AML-193 (cell line): Measurements from ENCODE around the gene MCUB.
"Not testable (repeated sequence)": the region's sequence is repeated elsewhere in the genome, so short reads cannot be mapped to it uniquely, and the experiment has no call there.

Source experiments
- DNase-seq, 2 experiments: peaks; one replicate each; lab custom pipeline; 2025; lab: John Stamatoyannopoulos, UW

The MCUB gene

GRCh38 chr4:109629775-109630174 lies 69.7 kb downstream of the MCUB start:
- no peak for DNase-seq

DNA sequence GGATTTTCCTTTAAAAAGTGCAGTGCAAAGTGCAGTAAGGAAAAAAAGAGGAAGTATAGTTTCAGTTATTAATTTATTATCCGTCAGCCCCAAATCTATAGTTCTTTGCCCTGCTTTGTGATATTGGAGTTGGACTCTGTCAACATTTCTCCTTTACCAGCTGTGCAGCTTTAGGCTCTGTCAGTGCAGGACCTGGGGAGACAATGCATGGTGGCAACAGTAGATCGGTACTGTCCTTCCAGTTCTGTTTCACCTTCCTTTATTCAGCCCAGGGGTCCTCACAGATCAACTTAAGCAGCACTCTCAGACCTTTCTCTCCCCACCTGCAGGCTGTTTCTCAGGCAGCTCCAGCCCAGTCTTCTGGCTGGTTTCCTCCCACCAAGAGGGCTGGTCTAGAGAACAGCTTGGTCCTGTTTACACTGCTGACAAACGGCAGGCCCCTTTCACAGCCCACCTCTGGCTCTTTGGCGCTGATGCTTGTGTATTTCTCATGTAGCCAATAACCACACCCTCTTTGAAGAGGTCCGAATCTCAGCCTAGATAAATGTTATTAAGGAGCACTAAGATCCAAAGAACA lies 71.6 kb downstream of the MCUB start:
- no peak for DNase-seq

- no peak for DNase-seq
Observed at GRCh38 chr4:109640644-109641043, 80.6 kb downstream of the MCUB start.

- no peak for DNase-seq
Observed at GRCh38 chr4:109645874-109646710, 86.0 kb downstream of the MCUB start.

GRCh38 chr4:109648266-109648996 lies 88.4 kb downstream of the MCUB start:
- no peak for DNase-seq

DNA sequence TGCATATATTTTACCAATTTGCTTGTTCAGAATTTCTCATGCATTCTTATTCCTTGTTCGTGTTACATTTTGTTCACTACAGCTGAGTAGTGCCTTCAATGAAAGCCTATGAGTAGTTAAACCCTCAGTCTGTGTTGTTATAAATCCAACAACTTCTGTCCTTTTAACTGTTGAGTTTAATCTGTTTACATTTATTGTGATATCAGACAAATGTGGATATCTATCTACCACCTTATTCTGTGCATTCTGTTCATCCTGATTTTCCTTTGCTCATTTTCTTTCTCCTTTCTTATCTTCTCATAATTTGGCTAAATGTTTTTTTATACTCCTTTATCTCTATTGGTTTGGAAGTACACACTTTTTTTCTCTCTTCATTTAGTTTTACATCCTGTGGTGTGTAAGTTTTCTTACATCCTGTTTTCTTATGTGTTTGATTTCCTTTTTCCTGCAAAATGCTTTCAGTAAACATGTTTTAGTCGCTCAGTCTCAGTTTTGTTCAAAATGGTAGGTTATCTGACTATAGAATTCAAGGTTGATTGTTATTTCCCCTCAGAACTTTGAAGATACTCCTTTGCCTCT lies 89.0 kb downstream of the MCUB start:
- no peak for DNase-seq

- no peak for DNase-seq
Observed at GRCh38 chr4:109649872-109650271, 89.8 kb downstream of the MCUB start.

DNA sequence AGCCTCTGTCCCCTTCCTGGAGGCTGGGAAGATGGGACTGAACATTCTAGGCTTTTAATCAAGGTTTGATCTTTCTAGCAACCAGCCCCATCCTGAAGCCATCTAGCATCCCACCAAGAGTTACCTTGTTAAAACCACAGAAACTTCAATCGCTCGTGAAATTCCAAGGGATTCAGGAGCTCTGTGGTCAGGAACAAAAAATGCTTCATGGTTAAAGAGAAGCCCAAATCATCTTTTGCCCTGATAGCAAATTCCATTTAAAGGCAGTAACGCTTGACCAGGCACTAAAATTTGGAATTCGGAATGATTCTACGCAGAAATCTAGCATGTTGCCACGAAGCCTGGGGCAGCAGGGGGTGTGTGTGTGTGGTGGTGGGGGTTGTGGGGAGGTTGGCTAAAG lies 95.3 kb downstream of the MCUB start:
- no peak for DNase-seq

DNA sequence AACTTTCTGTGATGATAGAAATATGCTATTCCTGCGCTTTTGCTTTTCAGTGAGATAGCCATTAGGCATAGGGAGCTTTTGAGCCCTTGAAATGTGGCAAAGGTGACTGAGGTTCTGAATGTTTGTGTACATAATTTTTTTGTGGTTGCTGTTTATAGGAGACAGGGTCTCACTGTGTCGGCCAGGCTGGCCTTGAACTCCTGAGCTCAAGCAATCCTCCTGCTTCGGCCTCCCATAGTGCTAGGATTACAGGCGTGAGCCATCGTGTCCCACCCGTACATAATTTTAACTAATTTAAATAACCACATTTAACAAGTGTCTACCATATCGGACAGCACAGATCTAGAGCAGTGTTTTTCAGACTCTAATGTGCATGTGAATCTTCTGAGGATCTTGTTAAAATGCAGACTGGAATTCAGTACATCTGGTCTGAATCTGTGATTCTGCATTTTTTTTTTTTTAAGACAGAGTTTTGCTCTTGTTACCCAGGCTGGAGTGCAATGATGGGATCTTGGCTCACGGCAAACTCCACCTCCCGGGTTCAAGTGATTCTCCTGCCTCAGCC lies 97.9 kb downstream of the MCUB start:
- no peak for DNase-seq

DNA sequence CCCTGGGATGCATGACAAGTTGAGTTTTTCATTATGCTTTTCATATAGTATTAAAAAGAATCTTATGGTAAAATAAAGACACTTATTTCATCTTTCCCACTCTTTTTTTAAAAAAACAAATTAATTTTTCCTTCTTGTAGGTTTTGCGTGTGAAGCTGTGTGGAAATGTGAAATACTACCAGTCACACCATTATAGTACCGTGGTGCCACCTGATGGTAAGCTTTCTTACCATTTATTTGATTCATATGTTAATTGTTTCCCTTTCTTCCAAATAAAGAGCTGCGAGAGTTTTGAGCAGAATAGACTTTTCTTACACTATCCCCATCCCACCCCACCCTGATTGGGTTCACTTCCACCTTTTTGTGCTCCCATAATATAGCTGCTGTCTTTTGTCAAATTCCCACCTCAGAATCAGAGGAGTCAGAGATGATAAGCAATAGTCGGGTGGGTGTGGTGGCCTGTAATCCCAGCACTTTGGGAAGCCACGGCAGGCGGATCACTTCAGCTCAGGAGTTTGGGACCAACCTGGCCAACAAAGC lies 98.9 kb downstream of the MCUB start:
- DNase-seq = no peak

DNA sequence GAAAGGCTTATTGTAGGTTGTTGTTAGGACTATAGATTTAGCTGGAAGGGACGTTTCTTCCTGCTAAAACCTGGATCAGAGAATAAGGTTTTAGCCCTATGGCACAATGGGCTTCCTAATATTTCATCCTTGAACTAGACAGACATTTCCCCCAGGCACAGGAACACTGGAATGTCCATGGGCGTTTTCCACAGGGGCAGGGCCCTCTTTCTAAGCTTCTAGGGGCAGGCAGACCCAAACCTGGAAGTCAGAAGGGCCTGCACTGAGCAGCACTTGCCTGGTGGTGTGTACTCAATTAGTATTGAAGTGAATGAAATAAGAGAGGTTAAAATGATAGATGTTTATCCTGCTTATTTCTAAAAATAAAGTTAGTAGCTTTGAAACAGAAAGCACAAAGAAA lies 102.1 kb downstream of the MCUB start:
- no peak for DNase-seq

GRCh38 chr4:109662771-109663170 lies 102.7 kb downstream of the MCUB start:
- DNase-seq = no peak

GRCh38 chr4:109665783-109666485 lies 105.9 kb downstream of the MCUB start:
- no peak for DNase-seq

- no peak for DNase-seq
Observed at GRCh38 chr4:109671350-109671749, 111.3 kb downstream of the MCUB start.

GRCh38 chr4:109672169-109672930 lies 112.3 kb downstream of the MCUB start:
- no peak for DNase-seq

DNA sequence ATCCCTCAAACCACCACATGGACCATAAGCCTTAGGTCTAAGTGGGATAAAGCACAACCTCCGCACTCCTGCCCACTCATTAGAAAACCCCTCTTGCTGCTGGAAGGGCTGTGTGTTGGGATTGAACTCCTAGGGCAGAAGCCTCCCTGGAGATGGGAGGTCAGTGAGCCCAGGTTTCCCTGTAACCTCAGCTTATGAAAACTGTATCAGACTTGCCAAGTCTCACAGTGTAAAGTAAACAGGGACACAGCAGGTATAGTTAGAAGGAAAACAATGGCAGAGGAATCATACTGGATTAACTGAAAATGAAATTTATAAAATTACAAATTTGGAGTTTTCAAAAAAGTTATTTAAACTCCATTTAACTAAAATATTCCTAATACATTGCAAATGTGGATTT lies 113.3 kb downstream of the MCUB start:
- DNase-seq = no peak

- DNase-seq = no peak
Observed at GRCh38 chr4:109675181-109675580, 115.1 kb downstream of the MCUB start.

- DNase-seq = no peak
Observed at GRCh38 chr4:109675843-109676242, 115.8 kb downstream of the MCUB start.

- DNase-seq = no peak
Observed at GRCh38 chr4:109676886-109677285, 116.8 kb downstream of the MCUB start.

- not testable (repeated sequence) for DNase-seq
Observed at GRCh38 chr4:109678472-109678871, 118.4 kb downstream of the MCUB start.

- not testable (repeated sequence) for DNase-seq
Observed at GRCh38 chr4:109678925-109679324, 118.9 kb downstream of the MCUB start.
